NCI-H2227 (cell line): ENCODE data around the gene SURF6.
"Not testable (repeated sequence)": the region's sequence is repeated elsewhere in the genome, so short reads cannot be mapped to it uniquely, and the experiment has no call there.

Experiments
- DNase-seq: peaks from one replicate; lab custom pipeline; 2025; ENCODE audit not compliant: unreplicated experiment; lab: John Stamatoyannopoulos, UW

SURF6 gene

DNA sequence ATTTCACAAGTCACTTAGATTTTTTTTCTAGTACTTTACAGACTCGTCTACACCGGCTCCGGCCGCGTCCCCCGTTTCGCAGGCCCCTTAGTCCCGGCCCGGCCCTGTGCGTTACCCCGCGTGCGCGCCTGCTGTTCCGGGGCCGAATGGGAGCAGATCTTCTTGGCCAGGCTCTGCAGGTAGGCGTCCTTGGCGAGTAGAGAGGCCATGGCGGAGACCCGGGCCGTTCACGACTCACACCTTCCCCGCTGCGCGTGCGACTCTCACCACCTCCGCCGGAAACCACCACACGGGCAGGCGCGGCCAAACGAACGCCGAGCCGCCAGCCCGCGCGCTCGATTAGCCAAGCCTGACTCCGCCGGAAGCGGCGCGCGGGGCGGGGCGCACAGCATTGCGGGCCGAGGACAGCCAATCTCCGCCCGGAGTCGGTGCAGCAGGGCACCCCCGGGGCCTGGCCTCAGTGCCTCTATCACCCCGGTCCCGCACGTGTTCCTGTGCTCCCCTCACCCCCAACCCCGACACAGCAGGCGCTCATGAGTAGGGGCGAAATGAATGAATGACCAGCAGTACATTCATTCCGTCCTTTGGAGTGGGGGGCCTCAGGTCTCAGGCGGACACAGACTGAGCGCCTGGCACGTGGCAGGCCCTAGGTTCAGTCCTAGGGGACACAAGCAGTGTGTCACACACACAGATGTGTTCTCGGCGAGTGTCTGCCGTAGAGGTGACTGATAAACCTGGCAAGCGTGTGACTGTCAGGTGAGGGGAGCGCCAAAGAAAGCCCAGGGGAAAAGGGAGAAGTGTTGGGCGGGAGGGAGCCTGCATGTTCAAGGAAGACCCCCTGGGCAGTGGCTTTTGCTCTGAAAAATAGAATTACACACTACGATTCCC is at the start of gene SURF6:
Gene SURF6 (minus strand): TSS at position 265 of the 888 bp plus-strand sequence. CDS start 56 bp downstream, at position 209.
- DNase-seq: peak; percentile 93

DNA sequence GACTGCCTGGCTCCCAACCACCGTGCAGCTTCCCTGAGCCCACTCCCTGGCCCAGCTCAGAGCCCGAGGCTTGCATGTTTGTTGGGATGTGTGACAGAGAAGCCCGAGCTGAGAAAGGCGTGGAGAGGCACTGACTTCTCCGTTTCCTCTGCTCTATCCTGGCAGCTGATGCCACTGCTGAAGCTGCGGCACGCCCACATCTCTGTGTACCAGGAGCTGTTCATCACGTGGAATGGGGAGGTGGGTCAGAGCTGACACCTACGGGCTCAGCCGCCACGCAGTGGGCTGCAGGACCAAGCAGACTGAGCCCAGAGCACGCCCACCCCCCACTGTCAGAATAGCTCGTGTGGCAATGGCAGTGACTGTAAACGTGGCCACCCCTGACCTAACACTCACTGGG is 49.5 kb upstream of the SURF6 start:
- DNase-seq: no peak

DNA sequence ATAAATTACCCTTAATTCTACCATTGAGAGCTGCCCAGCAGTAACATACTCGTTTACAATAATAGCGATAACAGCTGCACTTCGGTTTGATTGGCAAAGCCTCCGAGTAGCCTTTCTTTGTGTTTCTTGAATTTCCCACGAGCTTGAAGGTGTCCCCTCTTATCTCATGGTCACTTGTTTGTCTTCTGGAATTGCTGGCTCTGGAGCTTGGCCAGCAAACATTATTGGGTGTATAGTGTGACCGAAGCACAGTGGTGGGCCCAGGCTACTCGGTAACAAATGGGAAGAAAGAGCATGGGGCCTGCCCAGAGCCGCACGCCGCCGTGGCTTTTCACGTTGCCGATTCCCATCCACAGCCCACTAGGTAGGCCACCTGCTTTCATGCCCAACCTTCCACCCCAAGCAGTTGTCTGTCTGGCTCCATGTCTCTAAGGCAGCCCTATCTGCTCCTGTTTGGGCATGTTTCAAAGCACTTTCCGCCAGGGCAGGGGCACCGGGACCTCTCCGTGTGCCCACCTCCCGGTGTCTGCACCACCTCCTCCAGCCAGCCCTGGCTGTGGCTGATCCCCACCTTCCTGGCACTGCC is 48.8 kb upstream of the SURF6 start:
- no peak for DNase-seq

DNA sequence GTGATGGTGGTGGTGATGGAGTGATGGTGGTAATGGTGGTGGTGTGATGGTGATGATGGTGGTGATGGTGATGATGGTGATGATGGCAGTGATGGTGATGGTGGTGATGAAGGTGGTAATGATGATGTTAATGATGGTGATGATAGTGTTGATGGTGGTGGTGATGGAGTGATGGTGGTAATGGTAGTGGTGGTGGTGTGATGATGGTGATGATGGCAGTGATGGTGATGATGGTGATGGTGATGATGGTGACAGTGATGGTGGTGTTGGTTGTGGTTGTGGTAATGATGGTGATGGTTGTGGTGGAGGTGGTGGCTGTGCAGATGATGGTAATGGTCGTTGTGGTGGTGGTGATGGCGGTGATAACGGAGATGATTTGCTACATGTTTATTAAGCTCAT is 47.5 kb upstream of the SURF6 start:
- no peak for DNase-seq

DNA sequence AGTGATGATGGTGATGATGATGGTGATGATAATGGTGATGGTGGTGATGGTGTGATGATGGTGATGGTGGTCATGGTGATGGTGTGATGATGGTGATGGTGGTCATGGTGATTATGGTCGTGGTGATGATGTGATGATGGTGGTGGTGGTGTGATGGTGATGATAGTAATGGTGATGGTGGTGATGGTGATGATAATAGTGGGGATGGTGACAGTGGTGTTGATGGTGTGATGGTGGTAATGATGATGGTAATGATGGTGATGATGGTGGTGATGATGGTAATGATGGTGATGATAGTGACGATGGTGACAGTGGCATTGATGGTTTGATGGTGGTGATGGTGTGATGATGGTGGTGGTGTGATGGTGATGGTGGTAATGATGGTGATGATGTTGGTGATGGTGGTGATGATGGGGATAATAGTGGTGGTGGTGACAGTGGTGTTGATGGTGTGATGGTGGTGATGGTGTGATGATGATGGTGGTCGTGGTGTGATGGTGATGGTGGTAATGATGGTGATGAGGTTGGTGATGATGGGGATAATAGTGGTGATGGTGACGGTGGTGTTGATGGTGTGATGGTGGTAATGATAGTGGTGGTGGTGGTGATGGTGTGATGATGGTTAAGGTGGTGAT is 46.6 kb upstream of the SURF6 start:
- no peak for DNase-seq

DNA sequence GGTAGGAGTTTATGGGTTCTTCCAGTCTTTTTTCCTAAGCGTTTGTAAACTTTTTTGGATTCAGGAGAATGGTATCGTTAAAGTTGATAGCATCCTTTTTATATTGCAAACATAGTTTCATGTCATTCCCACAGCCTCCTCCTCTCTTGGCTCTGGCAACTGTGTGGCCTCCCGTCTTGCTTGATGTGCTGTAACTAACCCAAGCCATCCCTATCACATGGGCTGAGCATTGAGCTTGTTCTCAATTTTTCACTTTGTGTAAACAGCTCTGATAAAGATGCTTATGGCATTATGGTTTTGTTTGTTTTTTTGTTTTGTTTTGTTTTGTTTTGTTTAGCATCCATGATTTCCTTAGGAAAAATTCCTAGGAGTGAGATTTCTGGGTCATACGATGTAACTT is 44.7 kb upstream of the SURF6 start:
- no peak for DNase-seq

DNA sequence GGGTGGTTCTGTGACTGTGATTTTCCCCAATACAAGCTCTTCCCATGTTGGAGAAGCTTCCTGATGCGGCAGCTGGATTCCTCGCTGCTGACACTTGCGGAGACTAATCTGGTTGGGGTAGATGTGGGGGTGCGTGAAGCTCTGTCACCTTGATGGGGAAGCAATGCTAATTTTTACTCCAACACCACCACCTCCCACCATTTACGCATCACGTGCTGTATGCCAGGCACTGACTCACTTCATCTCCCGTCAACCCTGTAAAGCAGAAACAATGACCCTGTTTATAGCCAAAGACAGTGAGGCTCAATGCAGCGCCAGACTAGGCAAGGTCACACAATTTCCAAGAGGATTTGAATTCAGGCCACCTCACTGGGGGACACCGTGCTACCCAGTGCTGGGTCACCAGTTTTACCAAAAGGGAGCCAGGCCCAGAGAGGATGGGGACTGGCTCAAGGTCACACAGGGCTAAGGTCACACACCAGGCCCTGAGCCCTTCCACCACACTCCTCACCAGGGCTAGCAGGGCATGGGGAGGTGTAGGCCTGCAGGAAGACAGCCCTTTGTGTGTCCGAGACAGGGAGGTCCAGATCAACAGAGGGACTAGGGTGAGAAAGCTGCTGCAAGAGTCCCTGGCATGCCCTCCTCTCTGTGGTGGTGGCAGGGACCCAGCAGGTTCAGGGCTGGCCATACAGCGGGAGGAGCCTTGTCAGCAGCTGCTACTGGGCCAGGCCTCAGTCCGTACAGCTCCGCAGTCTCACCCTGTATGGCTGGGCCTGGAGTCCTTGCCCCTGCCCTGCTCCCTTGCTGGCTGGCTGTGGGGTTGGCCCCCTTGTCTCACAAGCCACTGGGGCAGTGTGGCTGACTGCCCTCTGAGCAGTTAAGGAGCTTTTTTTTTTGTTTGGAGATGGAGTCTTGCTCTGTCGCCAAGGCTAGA is 43.4 kb upstream of the SURF6 start:
- DNase-seq: no peak

DNA sequence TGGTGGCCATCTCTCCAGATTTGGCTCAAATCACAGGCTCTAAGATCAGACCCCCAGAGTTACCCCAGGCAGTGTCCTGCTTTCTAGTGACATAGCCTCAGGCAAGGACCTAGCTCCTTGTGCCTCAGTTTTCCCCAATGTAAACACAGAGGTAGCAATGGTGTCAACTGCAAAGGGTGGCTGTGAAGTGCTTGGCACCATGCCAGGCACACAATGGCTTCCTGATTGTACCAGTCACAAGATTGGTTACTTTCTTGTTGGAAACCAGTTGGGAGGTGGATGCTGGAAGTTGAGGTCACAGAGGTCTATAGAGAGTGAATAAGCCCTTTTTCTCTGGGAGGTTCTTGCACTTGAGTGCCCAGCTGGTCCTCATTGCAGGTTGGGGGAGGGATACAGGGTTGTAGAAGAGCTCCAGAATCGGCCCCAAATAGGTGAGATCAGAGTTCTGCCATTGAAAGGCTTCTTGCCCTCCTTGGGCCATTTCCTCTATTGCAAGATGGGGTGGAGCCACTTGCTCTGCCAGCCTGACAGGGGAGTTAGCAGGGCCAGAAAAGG is 42.5 kb upstream of the SURF6 start:
- DNase-seq: no peak

DNA sequence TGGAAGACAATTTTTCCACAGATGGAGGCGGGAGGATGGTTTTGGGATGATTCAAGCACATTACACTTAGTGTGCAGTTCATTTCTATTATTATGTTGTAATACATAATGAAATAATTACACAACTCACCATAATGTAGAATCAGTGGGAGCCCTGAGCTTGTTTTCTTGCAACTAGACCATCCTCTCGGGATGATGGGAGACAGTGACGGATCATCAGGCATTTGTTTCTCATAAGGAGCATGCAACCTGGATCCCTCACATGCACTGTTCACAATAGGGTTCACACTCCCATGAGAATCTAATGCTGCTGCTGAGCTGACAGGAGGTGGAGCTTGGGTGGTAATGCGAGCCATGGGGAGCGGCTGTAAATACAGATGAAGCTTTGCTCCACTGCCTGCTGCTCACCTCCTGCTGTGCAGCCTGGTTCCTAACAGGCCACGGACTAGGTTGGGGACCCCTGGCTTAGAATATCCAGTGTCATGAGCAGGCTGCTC is 41.8 kb upstream of the SURF6 start:
- no peak for DNase-seq

DNA sequence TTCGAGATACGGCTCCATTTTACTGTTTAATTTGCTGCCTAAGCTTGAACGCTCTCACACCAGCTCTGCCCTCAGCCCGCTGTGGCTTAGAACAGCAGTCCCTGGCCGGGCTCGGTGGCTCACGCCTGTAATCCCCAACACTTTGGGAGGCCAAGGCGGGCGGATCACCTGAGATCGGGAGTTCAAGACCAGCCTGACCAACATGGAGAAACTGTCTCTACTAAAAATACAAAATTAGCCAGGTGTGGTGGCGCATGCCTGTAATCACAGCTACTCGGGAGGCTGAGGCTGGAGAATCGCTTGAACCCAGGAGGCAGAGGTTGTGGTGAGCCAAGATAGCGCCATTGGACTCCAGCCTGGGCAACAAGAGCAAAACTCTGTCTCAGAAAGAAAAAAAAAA is 41.3 kb upstream of the SURF6 start:
- not testable (repeated sequence) for DNase-seq

DNA sequence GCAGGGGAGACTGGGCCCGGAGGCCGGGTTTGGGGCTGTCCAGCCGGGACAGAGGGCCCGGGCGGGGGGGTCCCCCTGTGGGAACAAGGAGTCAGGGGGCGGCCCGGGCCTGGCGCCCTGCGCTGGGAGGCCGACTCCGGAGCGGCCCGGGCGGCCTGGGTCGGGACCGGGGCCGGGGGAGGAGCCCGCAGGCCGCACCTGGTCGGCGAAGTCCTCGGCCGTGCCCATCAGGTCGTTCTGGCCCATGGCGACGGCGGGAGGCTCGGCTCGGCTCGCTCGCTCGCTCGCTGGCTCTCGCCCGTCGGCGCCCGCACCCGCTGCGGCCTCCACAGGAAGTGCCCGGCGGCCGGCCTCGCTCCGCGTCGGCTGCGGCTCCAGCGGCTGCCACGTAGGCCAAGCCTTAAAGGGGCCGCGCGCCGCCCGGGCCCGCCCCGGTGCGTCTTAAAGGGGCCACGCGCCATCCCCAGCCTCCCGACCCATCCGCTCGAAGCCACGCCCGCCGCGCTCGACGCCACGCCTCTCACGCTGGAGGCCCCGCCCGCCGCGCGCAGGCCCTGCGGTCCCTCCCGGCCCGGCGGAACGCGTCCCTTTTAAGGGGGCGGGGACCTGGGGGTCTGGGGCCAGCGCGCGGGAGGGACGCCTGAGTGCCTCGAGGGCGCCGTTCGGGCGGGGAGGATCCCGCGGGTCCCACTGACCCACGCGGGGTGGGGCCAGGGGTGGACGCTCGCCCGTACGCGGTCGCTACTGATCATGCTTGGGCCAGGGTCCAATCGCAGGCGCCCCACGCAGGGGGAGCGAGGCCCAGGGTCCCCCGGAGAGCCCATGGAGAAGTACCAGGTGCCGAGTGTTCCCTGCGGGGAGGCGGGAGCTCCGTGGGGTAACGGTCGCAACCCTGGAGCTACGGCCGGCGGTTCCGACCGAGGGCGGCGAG is 40.0 kb upstream of the SURF6 start, which contains the start of the genes STKLD1 and SURF4:
Gene STKLD1 (plus strand): TSS at position 643 of the 931 bp plus-strand sequence. CDS start 108 bp downstream, at position 751.
Gene SURF4 (minus strand): TSS at position 337 of the 931 bp plus-strand sequence. CDS start 91 bp downstream, at position 246.
- peak; percentile 95 for DNase-seq

DNA sequence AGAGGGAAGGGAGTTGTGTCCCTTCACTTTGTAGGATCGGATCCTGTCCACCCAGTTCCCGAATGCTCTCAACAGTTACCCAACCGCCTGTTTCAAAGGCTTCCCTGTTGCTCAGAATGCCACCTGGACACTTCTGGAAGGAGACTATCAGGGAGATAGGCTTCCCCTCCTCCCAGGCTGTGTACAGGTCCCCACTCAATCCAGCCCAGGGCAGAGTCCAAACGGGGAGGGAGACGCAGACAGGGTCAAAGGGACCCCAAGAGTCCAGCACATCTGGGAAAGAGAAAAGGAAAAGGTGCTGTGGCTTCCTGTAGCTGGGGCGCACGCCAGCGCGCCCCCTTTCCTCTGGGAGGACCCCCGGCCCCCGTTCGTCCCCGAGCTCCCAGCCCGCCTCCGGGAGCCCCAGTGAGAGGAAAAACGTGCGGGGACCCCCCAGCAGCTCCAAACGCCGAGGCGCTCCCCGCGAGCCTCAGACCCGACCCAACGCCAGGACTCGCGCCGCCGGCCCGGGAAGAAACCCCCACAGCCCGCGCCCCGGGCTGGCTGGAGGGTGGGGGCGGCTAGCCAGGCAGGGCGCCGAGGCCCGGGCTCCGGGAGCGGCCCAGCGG is 39.2 kb upstream of the SURF6 start:
- DNase-seq: peak; percentile 33

DNA sequence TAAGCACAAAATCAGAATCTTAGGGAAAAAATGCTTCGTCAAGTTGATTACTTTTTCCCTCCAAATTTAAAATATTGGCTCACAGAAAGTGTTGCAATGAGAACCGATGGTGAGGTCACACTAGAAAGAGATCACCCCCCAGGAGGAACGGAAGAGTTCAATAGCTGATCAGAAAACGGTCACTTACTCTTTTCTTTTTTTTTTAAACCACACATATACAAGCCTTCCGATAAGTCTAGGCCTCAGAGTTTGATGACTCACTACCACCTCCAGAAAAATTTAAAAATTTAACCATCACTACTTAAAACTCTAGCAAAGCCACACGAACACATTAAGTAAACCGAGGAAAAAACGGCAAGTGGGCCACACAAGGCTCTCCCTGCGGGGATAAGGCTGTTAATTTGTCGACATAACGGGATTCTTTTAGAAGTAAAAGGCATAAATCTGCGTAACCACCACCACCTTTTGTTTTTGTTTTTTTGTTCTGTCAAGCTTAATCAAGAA is 38.7 kb upstream of the SURF6 start:
- DNase-seq: no peak

DNA sequence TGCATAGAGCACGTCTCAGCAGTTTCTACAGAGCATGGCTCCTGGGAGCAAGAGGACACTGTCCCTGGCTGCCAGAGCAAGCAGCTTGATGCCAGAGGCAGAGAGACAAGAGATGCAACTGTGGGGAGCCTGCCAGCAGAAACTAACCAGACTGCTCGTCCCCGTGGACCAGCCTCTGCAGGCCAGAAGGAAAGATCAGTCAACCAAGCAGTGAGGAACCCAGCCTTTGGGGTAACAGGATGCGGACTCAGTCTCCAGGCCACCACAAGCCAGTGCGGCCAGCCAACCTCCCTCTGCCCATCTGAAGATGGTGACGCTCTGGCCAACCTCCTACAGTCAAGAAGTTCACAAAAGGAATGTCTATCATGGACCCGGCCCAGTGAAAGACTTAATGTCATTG is 36.2 kb upstream of the SURF6 start:
- no peak for DNase-seq

DNA sequence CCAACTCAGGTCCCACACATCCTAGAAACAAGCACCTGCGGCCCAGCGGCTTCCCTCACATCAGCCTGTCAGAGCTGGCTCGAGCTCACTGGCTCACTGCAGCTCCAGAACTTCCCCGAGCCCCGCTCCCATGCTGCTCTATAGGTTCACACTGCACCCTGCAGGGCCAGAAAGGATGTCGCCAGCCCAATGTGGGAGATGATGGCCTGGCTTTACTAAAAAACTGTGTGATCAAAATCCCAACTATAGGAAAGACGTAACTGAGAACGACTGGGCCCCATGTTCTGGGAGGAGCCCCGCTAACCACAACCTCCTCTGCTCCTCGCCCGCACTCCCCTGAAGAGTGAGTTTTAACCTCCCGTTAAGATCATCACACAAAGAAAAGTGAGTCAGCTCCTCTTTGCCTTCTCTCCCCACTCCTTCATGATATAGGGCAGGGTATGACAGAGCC is 35.3 kb upstream of the SURF6 start:
- no peak for DNase-seq

DNA sequence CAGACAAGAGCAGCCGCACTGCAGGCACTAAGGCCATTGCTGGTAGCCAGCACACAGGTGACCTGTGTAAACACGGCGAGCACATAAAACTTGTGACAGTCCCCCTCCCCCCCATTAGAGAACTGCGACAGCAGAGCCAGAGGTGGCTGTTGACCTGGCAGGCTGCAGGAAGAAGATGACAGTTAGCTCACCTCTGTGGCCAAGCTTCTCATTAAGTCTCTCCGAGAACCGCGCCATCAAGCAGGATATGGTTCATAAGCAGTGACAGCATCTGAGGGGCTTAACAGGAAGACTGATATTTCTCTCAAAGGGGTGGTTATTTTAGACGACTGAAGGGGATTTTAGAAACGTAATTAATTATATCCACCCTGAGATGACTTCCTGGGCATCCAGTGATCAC is 34.7 kb upstream of the SURF6 start:
- no peak for DNase-seq

DNA sequence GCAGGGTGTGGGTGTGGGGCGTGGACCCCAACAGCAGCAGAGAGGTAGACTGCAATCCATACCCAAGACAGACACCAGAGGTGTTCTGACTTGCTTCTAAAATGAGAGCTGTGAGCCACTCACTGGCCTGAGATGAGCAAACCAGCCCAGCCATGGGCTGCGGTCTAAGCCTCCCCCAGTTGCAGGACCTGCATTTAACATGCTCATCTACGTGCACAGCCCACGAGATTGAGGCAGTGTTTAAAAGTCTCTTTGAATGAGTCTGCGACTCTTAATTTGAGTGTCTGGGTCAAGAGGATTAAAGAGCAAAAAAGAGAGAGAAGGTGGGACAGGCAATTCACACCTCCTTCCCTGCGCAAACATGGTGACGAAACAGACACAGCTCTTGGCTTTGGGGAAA is 33.9 kb upstream of the SURF6 start:
- no peak for DNase-seq

DNA sequence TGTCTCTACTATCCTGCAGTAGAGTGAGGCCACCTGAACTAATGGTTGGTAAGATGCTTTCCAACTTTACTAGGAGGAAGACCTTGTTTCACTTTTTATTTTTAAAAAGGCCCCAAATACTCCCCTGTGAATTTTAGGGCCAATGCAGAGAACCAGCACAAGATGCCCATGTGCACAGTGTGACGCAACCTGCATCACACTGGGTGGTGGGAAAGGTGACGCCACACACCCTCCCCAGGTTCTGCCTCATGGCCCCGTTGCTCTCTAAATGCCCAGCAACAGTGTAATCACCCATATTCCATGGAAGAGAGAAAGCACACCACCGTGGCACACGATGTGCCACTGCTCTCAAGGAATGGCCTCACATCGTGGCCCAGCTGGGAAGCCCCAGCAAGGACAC is 33.4 kb upstream of the SURF6 start:
- no peak for DNase-seq
